ENCODE measurements around the gene TSPAN2. TPM values are rescaled to one million over a fixed set of nuclear protein-coding genes. Genes with fewer than 3 reads are reported as not detected.

Gene TSPAN2
- total RNA-seq, 2 donors from 2014 or later: 7.1 to 10.7 TPM

GRCh38 chr1:115118086-115118485 lies 28.8 kb upstream of the TSPAN2 start:
- Histone ChIP-seq H3K36me3 (ENCODE audit: control insufficient read depth, insufficient read depth, low read length) (no peaks in the 10 kb centered on the region), H3K4me1 (ENCODE audit: control insufficient read depth, insufficient read depth, low read length) (no peaks in the 10 kb centered on the region), H3K9me3 (ENCODE audit: control insufficient read depth, low read length) (peaks cover 38% of the 10 kb centered on the region), H3K27ac (ENCODE audit: low read depth, low read length) (no peak overlapping the region), H3K4me3 (ENCODE audit: low read length) (no peak overlapping the region), H3K9ac (ENCODE audit: extremely low read depth, low read length, poor library complexity, severe bottlenecking) (no peak overlapping the region), H3K27me3 (ENCODE audit: control insufficient read depth, insufficient read depth, low read length, poor library complexity, severe bottlenecking) (peaks cover 10% of the 10 kb centered on the region)
- H3K4me1 Mint-ChIP-seq: peaks cover 5% of the 10 kb centered on the region
- H3K27ac Mint-ChIP-seq: no peak overlapping the region
- H3K9me3 Mint-ChIP-seq: peaks cover 47% of the 10 kb centered on the region
- H3K36me3 Mint-ChIP-seq (ENCODE audit: low read depth): no peaks in the 10 kb centered on the region
- no peak for DNase-seq
- H3K4me3 Mint-ChIP-seq: no peak overlapping the region
- no peak for TF ChIP-seq CTCF (conservative IDR thresholded peaks at IDR 0.05)
- H3K27me3 Mint-ChIP-seq (ENCODE audit: insufficient read depth): peaks cover 13% of the 10 kb centered on the region

GRCh38 chr1:115117298-115117697 lies 28.0 kb upstream of the TSPAN2 start:
- peaks cover 12% of the 10 kb centered on the region for H3K27me3 ChIP-seq (ENCODE audit: control insufficient read depth, insufficient read depth, low read length, poor library complexity, severe bottlenecking)
- peaks cover 35% of the 10 kb centered on the region for H3K9me3 ChIP-seq (ENCODE audit: control insufficient read depth, low read length)
- no peaks in the 10 kb centered on the region for H3K4me1 ChIP-seq (ENCODE audit: control insufficient read depth, insufficient read depth, low read length)
- 89 to 92% methylated on average over 1 of the region's 1 CpG for WGBS, 2 experiments (ENCODE audit: insufficient coverage in 1 of 2, insufficient read length in 1 of 2)
- Mint-ChIP-seq H3K27ac (no peak overlapping the region), H3K4me3 (no peak overlapping the region), H3K9me3 (peaks cover 40% of the 10 kb centered on the region), H3K27me3 (ENCODE audit: insufficient read depth) (peaks cover 15% of the 10 kb centered on the region), H3K4me1 (peaks cover 6% of the 10 kb centered on the region), H3K36me3 (ENCODE audit: low read depth) (no peaks in the 10 kb centered on the region)
- H3K4me3 ChIP-seq (ENCODE audit: low read length): no peak overlapping the region
- no peak for TF ChIP-seq CTCF (conservative IDR thresholded peaks at IDR 0.05)
- no peak overlapping the region for H3K9ac ChIP-seq (ENCODE audit: extremely low read depth, low read length, poor library complexity, severe bottlenecking)
- no peaks in the 10 kb centered on the region for H3K36me3 ChIP-seq (ENCODE audit: control insufficient read depth, insufficient read depth, low read length)
- H3K27ac ChIP-seq (ENCODE audit: low read depth, low read length): no peak overlapping the region
- DNase-seq: no peak

GRCh38 chr1:115116512-115116911 lies 27.2 kb upstream of the TSPAN2 start:
- no peak overlapping the region for H3K27ac Mint-ChIP-seq
- Histone ChIP-seq H3K36me3 (ENCODE audit: control insufficient read depth, insufficient read depth, low read length) (no peaks in the 10 kb centered on the region), H3K27ac (ENCODE audit: low read depth, low read length) (no peak overlapping the region), H3K9ac (ENCODE audit: extremely low read depth, low read length, poor library complexity, severe bottlenecking) (no peak overlapping the region), H3K4me1 (ENCODE audit: control insufficient read depth, insufficient read depth, low read length) (no peaks in the 10 kb centered on the region), H3K27me3 (ENCODE audit: control insufficient read depth, insufficient read depth, low read length, poor library complexity, severe bottlenecking) (peaks cover 12% of the 10 kb centered on the region), H3K9me3 (ENCODE audit: control insufficient read depth, low read length) (peaks cover 27% of the 10 kb centered on the region), H3K4me3 (ENCODE audit: low read length) (no peak overlapping the region)
- peaks cover 32% of the 10 kb centered on the region for H3K9me3 Mint-ChIP-seq
- no peak for TF ChIP-seq CTCF (conservative IDR thresholded peaks at IDR 0.05)
- peaks cover 6% of the 10 kb centered on the region for H3K4me1 Mint-ChIP-seq
- H3K36me3 Mint-ChIP-seq (ENCODE audit: low read depth): no peaks in the 10 kb centered on the region
- H3K4me3 Mint-ChIP-seq: no peak overlapping the region
- peaks cover 15% of the 10 kb centered on the region for H3K27me3 Mint-ChIP-seq (ENCODE audit: insufficient read depth)
- DNase-seq: peak; percentile 66
- WGBS, 2 experiments (ENCODE audit: insufficient coverage in 1 of 2, insufficient read length in 1 of 2): 81 to 83% methylated on average over 2 to 4 of the region's 5 CpGs
